Measurements from ENCODE around the gene FANCM.
"Not testable (repeated sequence)": the region's sequence is repeated elsewhere in the genome, so short reads cannot be mapped to it uniquely, and the experiment has no call there.

FANCM gene

DNA sequence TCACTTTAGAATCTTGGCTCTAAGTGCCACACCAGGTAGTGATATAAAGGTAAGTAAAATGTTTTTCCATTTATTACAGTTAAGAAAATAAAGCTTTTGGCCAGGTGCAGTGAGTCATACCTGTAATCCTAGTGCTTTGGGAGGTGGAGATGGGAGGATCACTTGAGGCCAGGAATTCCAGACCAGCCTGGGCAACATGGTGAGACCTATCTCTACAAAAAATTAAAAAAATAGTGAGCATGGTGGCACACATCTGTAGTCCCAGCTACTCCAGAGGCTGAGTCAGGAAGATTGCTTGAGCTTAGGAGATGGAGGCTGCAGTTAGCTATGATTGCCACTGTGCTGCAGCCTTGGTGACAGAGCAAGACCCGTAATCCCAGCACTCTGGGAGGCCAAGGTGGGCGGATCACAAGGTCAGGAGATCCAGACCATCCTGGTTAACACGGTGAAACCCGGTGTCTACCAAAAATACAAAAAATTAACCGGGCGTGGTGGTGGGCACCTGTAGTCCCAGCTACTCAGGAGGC lies 5.0 kb downstream of the FANCM start:
- no peak overlapping the region for H3K4me3 ChIP-seq (ENCODE audit: low read length)
- DNase-seq (ENCODE audit: low read depth): peak; percentile 52
- TF ChIP-seq, protein P1, sequence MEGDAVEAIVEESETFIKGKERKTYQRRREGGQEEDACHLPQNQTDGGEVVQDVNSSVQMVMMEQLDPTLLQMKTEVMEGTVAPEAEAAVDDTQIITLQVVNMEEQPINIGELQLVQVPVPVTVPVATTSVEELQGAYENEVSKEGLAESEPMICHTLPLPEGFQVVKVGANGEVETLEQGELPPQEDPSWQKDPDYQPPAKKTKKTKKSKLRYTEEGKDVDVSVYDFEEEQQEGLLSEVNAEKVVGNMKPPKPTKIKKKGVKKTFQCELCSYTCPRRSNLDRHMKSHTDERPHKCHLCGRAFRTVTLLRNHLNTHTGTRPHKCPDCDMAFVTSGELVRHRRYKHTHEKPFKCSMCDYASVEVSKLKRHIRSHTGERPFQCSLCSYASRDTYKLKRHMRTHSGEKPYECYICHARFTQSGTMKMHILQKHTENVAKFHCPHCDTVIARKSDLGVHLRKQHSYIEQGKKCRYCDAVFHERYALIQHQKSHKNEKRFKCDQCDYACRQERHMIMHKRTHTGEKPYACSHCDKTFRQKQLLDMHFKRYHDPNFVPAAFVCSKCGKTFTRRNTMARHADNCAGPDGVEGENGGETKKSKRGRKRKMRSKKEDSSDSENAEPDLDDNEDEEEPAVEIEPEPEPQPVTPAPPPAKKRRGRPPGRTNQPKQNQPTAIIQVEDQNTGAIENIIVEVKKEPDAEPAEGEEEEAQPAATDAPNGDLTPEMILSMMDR (IDR thresholded peaks at IDR 0.05; ENCODE audit: insufficient read depth, low read depth, low read length, missing control alignments): peak; percentile 11

- not testable (repeated sequence) for H3K4me3 ChIP-seq (ENCODE audit: low read length); DNase-seq (ENCODE audit: low read depth)
These were observed 6.4 kb downstream of the FANCM start for GRCh38 chr14:45142083-45142482.

DNA sequence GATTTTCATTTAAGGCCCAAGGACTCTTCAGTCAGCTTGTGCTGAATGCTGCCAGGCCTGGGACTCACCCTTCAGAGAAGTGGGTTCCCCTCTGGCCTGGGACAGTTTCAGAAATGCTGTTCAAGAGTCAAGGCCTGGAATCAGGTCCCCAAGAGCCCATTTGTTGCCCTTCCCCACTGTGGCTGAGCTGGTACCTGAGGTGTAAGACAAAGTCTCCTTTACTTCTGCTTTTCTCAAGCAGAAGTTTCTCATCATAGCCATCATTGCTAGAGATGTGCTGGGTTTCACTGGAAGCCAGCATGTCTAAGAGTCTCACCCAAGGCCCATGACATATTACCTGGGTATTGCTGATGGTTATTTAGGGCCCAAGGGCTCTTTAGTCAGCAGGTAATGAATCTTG lies 8.9 kb downstream of the FANCM start:
- TF ChIP-seq, protein P1 (IDR thresholded peaks at IDR 0.05; ENCODE audit: insufficient read depth, low read depth, low read length, missing control alignments): no peak
- no peak overlapping the region for H3K4me3 ChIP-seq (ENCODE audit: low read length)
- DNase-seq (ENCODE audit: low read depth): no peak

DNA sequence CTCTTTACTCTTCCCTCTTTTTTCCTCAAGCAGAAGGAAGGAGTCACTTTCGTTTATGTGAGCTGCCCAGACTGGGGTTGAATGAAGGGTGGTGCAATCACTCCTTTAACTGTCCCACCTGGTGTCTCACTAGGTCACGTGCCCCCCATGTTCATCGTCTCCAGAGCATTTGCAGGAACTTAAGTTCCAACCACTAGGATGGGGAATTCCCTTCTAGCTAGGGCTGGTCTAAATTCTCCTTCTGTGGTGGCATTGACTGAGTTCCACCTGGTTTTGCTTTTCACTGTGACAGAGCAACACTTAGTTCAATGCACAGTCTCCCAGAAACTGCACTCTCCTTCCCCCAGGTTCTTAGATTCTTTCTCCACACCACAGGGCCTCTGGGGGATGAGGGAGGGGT lies 9.5 kb downstream of the FANCM start:
- DNase-seq (ENCODE audit: low read depth): no peak
- H3K4me3 ChIP-seq (ENCODE audit: low read length): no peak overlapping the region
- TF ChIP-seq, protein P1 (IDR thresholded peaks at IDR 0.05; ENCODE audit: insufficient read depth, low read depth, low read length, missing control alignments): no peak

- H3K4me3 ChIP-seq (ENCODE audit: low read length): no peak overlapping the region
- TF ChIP-seq, protein P1 (IDR thresholded peaks at IDR 0.05; ENCODE audit: insufficient read depth, low read depth, low read length, missing control alignments): no peak
- DNase-seq (ENCODE audit: low read depth): no peak
These were observed 13.9 kb downstream of the FANCM start for GRCh38 chr14:45149602-45150001.

DNA sequence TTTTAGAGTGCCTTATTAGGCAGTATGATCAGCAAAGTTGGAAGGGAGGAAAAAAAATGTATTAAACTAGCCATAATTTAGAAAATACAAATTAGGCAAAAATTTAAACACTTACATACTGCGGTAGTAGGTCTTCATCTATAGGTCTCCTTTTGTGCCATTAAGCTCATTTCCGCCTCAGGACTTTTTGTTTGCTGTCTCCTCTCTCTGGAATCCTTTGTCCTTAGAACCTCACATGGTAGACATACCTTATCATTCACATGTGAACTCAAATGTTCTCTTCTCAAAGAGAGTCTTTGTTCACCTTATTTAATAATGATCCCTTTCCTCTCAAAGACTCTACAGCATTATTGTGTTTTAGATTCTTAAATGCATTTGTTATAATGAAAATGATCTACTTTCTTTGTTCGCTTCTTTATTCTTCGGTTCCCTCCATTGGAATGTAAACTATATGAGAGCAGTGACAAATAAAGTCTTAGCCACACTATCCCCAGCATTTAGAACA lies 14.7 kb downstream of the FANCM start:
- H3K4me3 ChIP-seq (ENCODE audit: low read length): no peak overlapping the region
- TF ChIP-seq, protein P1 (IDR thresholded peaks at IDR 0.05; ENCODE audit: insufficient read depth, low read depth, low read length, missing control alignments): no peak
- DNase-seq (ENCODE audit: low read depth): no peak

GRCh38 chr14:45156067-45156466 lies 20.3 kb downstream of the FANCM start:
- peak; percentile 10 for DNase-seq (ENCODE audit: low read depth)
- TF ChIP-seq, protein P1 (IDR thresholded peaks at IDR 0.05; ENCODE audit: insufficient read depth, low read depth, low read length, missing control alignments): no peak
- H3K4me3 ChIP-seq (ENCODE audit: low read length): no peak overlapping the region
